Adrenal gland (tissue), 5 donors: ENCODE results near the gene PCNX2.

Experiments
- POLR2A ChIP-seq, 2 donors: fragments of 450-650 bp; IDR thresholded peaks; one replicate each; pipeline ENCODE4 v1.6.1; 2017; ENCODE audit warnings: antibody characterized with exemption in 2 of 2, mild to moderate bottlenecking in 2 of 2, moderate library complexity in 1 of 2
- TF ChIP-seq, protein P1 (sequence below), 6 experiments: fragments of 450-650 bp in 4 of 6; fragments of 200-600 bp in 2 of 6; sonication (generic) in 1 of 6; IDR thresholded peaks; 1 replicate in 5 of 6; 2 replicates in 1 of 6; pipeline versions ENCODE4 v1.5.1 to v1.8.0; 2016 to 2021; ENCODE audit warnings: antibody characterized with exemption in 6 of 6, mild to moderate bottlenecking in 2 of 6, moderate library complexity in 1 of 6
- donor health status: DM: no; HTN: no; CAD: no.

DNA sequence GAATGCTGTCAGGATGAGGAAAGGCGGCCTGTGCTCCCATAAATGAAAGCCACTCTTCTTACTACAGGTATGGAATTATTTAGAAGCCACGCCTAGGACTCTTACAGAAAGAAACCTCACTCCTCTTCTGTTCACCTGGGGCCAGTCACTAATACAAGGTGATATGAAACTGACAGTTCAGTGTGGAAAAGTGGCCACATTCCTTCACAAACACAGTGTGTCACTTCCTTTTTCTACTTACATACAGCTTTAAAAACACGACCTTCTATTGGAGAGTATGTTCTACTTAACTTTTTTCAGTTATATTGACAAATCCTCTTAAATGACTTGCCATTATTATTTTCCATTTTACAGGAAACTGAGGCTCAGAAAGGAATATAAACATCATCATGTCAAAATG, 163.1 kb downstream of the PCNX2 start:
- TF ChIP-seq POLR2A (IDR thresholded peaks at IDR 0.05) = no peak
- TF ChIP-seq, protein P1, sequence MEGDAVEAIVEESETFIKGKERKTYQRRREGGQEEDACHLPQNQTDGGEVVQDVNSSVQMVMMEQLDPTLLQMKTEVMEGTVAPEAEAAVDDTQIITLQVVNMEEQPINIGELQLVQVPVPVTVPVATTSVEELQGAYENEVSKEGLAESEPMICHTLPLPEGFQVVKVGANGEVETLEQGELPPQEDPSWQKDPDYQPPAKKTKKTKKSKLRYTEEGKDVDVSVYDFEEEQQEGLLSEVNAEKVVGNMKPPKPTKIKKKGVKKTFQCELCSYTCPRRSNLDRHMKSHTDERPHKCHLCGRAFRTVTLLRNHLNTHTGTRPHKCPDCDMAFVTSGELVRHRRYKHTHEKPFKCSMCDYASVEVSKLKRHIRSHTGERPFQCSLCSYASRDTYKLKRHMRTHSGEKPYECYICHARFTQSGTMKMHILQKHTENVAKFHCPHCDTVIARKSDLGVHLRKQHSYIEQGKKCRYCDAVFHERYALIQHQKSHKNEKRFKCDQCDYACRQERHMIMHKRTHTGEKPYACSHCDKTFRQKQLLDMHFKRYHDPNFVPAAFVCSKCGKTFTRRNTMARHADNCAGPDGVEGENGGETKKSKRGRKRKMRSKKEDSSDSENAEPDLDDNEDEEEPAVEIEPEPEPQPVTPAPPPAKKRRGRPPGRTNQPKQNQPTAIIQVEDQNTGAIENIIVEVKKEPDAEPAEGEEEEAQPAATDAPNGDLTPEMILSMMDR (IDR thresholded peaks at IDR 0.05) = no peak
